Measurements from ENCODE around the gene GRB10.

- TF ChIP-seq POLR2A (IDR thresholded peaks at IDR 0.05) (no peak), CTCF (IDR thresholded peaks at IDR 0.05) (no peak)
These were observed 5.1 kb upstream of the GRB10 start for GRCh38 chr7:50787825-50788224.

Data from testis (tissue), 2 donors.